ENCODE data around the gene WDR33.

Gene WDR33

GRCh38 chr2:127702395-127703009 is 108.5 kb downstream of the WDR33 start:
- H3K27ac Mint-ChIP-seq: peak overlapping the region; percentile 20
- no peak for DNase-seq
- H3K9me3 Mint-ChIP-seq: no peaks in the 10 kb centered on the region
- H3K36me3 Mint-ChIP-seq (ENCODE audit: low read depth): peaks cover 49% of the 10 kb centered on the region
- no peak for TF ChIP-seq CTCF (IDR thresholded peaks at IDR 0.05)
- peak overlapping the region; percentile 80 for H3K4me3 Mint-ChIP-seq
- H3K4me1 Mint-ChIP-seq: peaks cover 43% of the 10 kb centered on the region
- H3K27me3 Mint-ChIP-seq (ENCODE audit: low read depth, poor library complexity): peaks cover 6% of the 10 kb centered on the region

- Mint-ChIP-seq H3K27me3 (ENCODE audit: low read depth, poor library complexity) (peaks cover 7% of the 10 kb centered on the region), H3K36me3 (ENCODE audit: low read depth) (peaks cover 46% of the 10 kb centered on the region), H3K4me1 (peaks cover 43% of the 10 kb centered on the region), H3K27ac (peak overlapping the region; percentile 20), H3K4me3 (peak overlapping the region; percentile 90), H3K9me3 (no peaks in the 10 kb centered on the region)
- no peak for TF ChIP-seq CTCF (IDR thresholded peaks at IDR 0.05)
- peak; percentile 78 for DNase-seq
These were observed 109.1 kb downstream of the WDR33 start for GRCh38 chr2:127701651-127702394.

DNA sequence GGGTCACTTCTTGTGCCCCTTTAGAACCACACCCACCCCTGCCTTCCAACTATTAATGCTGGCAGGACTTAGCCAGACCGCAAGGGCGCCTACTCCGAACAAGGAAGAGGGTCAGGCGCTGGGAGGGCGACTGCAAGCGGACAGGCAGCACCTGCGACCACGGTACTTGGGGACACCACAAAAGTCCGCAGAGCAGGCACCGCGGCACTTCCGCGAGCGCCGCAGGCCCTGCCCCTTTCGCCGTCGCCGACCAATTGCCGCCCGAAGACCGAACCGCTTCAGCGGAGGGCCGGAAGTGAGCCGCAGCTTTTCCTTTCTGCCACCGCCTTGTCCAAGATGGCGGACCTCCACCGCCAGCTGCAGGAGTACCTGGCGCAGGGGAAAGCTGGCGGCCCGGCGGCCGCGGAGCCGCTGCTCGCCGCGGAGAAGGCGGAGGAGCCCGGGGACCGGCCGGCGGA is 109.7 kb downstream of the WDR33 start, which contains the start of gene SFT2D3:
Gene SFT2D3 (plus strand): TSS at position 305 of the 458 bp plus-strand sequence. CDS start 32 bp downstream, at position 337.
- Mint-ChIP-seq H3K4me1 (peaks cover 43% of the 10 kb centered on the region), H3K27me3 (ENCODE audit: low read depth, poor library complexity) (peaks cover 11% of the 10 kb centered on the region), H3K27ac (peak within 1 kb of the TSS; percentile 97), H3K4me3 (peak within 1 kb of the TSS; percentile 90), H3K9me3 (no peaks in the 10 kb centered on the region), H3K36me3 (ENCODE audit: low read depth) (peaks cover 42% of the 10 kb centered on the region)
- no peak for TF ChIP-seq CTCF (IDR thresholded peaks at IDR 0.05)
- DNase-seq: peak; percentile 88

GRCh38 chr2:127700527-127701192 is 110.3 kb downstream of the WDR33 start:
- peak overlapping the region; percentile 90 for H3K4me3 Mint-ChIP-seq
- peaks cover 43% of the 10 kb centered on the region for H3K4me1 Mint-ChIP-seq
- DNase-seq: peak; percentile 24
- TF ChIP-seq CTCF (IDR thresholded peaks at IDR 0.05): no peak
- H3K27me3 Mint-ChIP-seq (ENCODE audit: low read depth, poor library complexity): peaks cover 11% of the 10 kb centered on the region
- no peaks in the 10 kb centered on the region for H3K9me3 Mint-ChIP-seq
- peak overlapping the region; percentile 97 for H3K27ac Mint-ChIP-seq
- peaks cover 36% of the 10 kb centered on the region for H3K36me3 Mint-ChIP-seq (ENCODE audit: low read depth)

DNA sequence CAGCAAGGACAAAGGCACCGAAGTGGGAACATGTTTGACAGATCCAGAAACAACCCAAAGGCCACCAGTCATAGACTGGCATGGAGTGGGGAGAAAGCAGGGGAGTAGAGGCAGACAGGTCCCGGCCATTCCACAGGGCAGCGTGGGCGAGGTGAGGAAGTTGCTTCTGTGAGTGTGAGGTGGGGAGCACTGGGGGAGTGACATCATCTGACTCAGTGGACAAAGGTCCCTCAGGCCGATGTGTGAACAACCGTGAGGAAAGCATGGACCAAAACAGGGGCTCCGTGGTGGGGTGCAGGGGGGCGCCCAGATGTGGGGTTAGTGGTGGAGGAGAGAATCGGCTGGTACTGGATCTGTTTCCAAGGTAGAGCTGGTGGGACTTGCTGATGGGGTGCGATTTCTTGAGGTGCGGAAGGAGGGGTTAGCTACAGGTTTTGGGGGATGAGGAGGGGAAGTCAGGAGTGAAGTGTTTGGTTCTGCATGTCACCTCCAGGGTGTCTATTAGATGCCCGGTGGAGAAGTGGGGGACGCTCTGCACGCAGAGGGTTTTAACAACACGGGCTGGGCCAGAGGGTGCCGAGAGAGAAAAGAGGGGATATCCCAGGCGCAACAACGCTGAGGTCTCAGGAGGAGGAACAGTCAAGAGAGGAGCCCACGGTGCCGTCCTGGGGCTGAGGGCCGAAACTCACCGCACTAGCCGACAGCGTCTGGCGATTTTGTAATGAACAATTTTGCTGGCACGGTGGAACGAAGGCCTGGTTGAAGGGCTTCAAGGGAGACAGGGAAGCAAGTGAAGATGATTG is 112.2 kb downstream of the WDR33 start:
- peaks cover 27% of the 10 kb centered on the region for H3K4me1 Mint-ChIP-seq
- no peak overlapping the region for H3K27ac Mint-ChIP-seq
- H3K27me3 Mint-ChIP-seq (ENCODE audit: low read depth, poor library complexity): peaks cover 11% of the 10 kb centered on the region
- H3K9me3 Mint-ChIP-seq: no peaks in the 10 kb centered on the region
- TF ChIP-seq CTCF (IDR thresholded peaks at IDR 0.05): no peak
- DNase-seq: no peak
- H3K4me3 Mint-ChIP-seq: no peak overlapping the region
- peaks cover 17% of the 10 kb centered on the region for H3K36me3 Mint-ChIP-seq (ENCODE audit: low read depth)

Data from nephron progenitor cell (in vitro differentiated cells).